Mucosa of rectum (tissue), 2 donors: Measurements from ENCODE around the gene TTC7B.
A peak's percentile ranks its signal among the peaks of the same experiment; 100 is the strongest.
"Not testable (repeated sequence)": the region's sequence is repeated elsewhere in the genome, so short reads cannot be mapped to it uniquely, and the experiment has no call there.

ENCODE experiments used
- H3K27ac ChIP-seq, 2 donors: one replicate each; pipeline ENCODE4 v1.7.0; 2013; ENCODE audit warnings: inconsistent platforms in 2 of 2, low read depth in 2 of 2, low read length in 2 of 2
- H3K27me3 ChIP-seq, 2 donors: one replicate each; pipeline ENCODE4 v1.7.0; 2013; ENCODE audit warnings: low read length in 2 of 2; ENCODE audit not compliant: control insufficient read depth in 2 of 2, insufficient read depth in 2 of 2
- H3K36me3 ChIP-seq, 2 donors: one replicate each; pipeline ENCODE4 v1.7.0; 2013; ENCODE audit warnings: low read length in 2 of 2; ENCODE audit not compliant: control insufficient read depth in 2 of 2, insufficient read depth in 2 of 2
- H3K4me1 ChIP-seq, 2 donors: one replicate each; pipeline ENCODE4 v1.7.0; 2013; ENCODE audit warnings: low read length in 2 of 2, mild to moderate bottlenecking in 1 of 2; ENCODE audit not compliant: control insufficient read depth in 2 of 2, insufficient read depth in 2 of 2
- H3K4me3 ChIP-seq, 2 donors: one replicate each; pipeline ENCODE4 v1.7.0; 2013; ENCODE audit warnings: low read length in 2 of 2
- H3K9ac ChIP-seq, 2 donors: one replicate each; pipeline ENCODE4 v1.7.0; 2013; ENCODE audit warnings: low read length in 2 of 2, low read depth in 1 of 2, mild to moderate bottlenecking in 1 of 2
- H3K9me3 ChIP-seq, 2 donors: one replicate each; pipeline ENCODE4 v1.7.0; 2013; ENCODE audit warnings: low read length in 2 of 2; ENCODE audit not compliant: control insufficient read depth in 2 of 2
- donor health status: healthy.
- donor health status: Normal muscosa, but diverticular disease.

TTC7B gene

DNA sequence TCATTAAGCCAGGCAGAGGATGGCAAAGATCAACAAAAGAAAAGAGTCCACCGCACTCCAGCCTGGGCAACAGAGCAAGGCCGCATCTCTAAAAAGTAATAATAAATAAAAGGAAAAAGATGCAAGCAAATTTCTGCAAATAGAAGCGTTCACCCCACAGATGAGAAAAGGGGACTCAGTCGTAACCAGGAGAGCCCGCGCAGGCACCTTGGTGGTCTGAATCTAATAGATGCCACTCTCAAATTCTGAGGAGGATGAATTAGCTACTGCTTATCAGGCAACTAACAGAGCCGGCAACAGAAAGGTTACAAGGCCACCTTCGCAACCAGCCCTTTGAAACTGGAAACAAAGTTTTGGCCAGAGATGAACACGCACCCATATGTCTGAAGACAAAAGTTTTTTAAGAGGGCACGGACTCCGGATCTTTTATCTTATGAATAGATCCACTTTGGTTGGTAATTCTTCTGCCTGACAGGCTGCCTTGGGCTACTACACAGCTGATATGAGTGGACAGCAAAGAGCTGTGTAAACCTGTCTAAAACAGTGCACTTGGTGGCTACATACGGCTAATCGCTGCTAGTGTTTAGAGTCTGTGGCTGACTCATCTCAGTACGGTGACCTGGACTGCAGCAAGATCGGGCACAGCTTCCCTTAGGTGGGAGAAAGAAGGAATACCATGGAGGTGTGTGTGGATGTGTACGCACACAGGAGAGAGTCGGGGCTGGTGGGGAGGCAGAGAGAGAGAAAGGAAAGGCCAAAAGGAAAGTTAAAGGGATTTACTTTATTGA, 32.9 kb upstream of the TTC7B start:
- H3K4me1 ChIP-seq = no peaks in the 10 kb centered on the region
- H3K9me3 ChIP-seq = no peaks in the 10 kb centered on the region
- no peaks in the 10 kb centered on the region for H3K36me3 ChIP-seq
- no peak overlapping the region for H3K4me3 ChIP-seq
- H3K27ac ChIP-seq = no peak overlapping the region
- H3K9ac ChIP-seq = no peak overlapping the region
- no peaks in the 10 kb centered on the region for H3K27me3 ChIP-seq

GRCh38 chr14:90846511-90846910, 30.3 kb upstream of the TTC7B start:
- H3K36me3 ChIP-seq = no peaks in the 10 kb centered on the region
- H3K4me1 ChIP-seq = no peaks in the 10 kb centered on the region
- H3K27me3 ChIP-seq = no peaks in the 10 kb centered on the region
- H3K4me3 ChIP-seq = no peak overlapping the region
- no peak overlapping the region for H3K27ac ChIP-seq
- no peak overlapping the region for H3K9ac ChIP-seq
- H3K9me3 ChIP-seq = no peaks in the 10 kb centered on the region

GRCh38 chr14:90844321-90844720, 28.1 kb upstream of the TTC7B start:
- Histone ChIP-seq H3K36me3 (no peaks in the 10 kb centered on the region), H3K4me3 (no peak overlapping the region), H3K4me1 (no peaks in the 10 kb centered on the region), H3K9me3 (no peaks in the 10 kb centered on the region), H3K9ac (no peak overlapping the region), H3K27ac (no peak overlapping the region), H3K27me3 (no peaks in the 10 kb centered on the region)

- Histone ChIP-seq H3K4me1 (no peaks in the 10 kb centered on the region), H3K9ac (no peak overlapping the region), H3K4me3 (no peak overlapping the region), H3K36me3 (no peaks in the 10 kb centered on the region), H3K27ac (no peak overlapping the region), H3K9me3 (no peaks in the 10 kb centered on the region), H3K27me3 (no peaks in the 10 kb centered on the region)
These were observed 26.5 kb upstream of the TTC7B start for GRCh38 chr14:90842726-90843125.

GRCh38 chr14:90840667-90841066, 24.4 kb upstream of the TTC7B start:
- not testable (repeated sequence) for H3K4me1 ChIP-seq

DNA sequence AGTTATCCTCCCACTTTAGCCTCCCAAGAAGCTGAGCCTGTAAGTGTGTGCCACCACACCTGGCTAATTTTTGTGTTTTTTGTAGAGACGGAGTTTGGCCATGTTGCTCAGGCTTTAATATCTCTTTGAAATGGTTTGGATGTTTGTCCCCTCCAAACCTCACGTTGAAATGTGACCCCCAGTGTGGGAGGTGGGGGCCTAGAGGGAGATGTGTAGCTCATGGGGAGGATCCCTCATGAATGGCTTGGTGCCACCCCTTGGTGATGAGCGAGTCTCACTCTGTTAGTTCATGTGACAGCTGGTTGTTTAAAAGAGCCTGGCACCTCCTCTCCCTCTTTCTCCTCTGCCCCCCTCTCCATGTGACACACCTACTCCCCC, 23.6 kb upstream of the TTC7B start:
- H3K4me3 ChIP-seq = no peak overlapping the region
- no peaks in the 10 kb centered on the region for H3K9me3 ChIP-seq
- H3K27me3 ChIP-seq = no peaks in the 10 kb centered on the region

More at GRCh38 chr14:90840667-90841066, 24.4 kb upstream of the TTC7B start:
- not testable (repeated sequence) for H3K4me3 ChIP-seq, H3K36me3 ChIP-seq, H3K27me3 ChIP-seq, H3K27ac ChIP-seq, H3K9me3 ChIP-seq, H3K9ac ChIP-seq

GRCh38 chr14:90839024-90839888, 23.0 kb upstream of the TTC7B start:
- H3K4me3 ChIP-seq = no peak overlapping the region
- H3K27me3 ChIP-seq = no peaks in the 10 kb centered on the region
- no peaks in the 10 kb centered on the region for H3K36me3 ChIP-seq
- H3K27ac ChIP-seq = peak overlapping the region; percentile 11 to 56
- no peaks in the 10 kb centered on the region for H3K9me3 ChIP-seq
- H3K9ac ChIP-seq = no peak overlapping the region
- no peaks in the 10 kb centered on the region for H3K4me1 ChIP-seq

More for the DNA sequence above, 23.6 kb upstream of the TTC7B start:
- H3K4me1 ChIP-seq = no peaks in the 10 kb centered on the region
- no peak overlapping the region for H3K9ac ChIP-seq
- H3K27ac ChIP-seq = no peak overlapping the region
- no peaks in the 10 kb centered on the region for H3K36me3 ChIP-seq

DNA sequence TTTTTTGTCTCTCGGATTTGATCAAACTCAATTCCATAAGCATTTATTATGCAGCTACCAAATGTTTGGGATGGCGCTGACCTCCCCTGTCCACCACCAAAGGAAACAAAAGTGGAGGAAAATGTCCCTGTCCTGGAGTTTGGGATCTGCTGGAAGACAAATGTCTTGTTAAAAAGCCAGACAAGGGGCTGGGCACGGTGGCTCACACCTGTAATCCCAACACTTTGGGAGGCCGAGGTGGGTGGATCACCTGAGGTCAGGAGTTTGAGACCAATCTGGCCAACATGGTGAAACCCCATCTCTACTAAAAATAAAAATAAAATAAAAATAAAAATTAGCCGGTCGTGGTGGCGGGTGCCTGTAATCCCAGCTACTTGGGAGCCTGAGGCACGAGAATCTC, 22.3 kb upstream of the TTC7B start:
- not testable (repeated sequence) for H3K9me3 ChIP-seq, H3K4me3 ChIP-seq, H3K9ac ChIP-seq, H3K4me1 ChIP-seq, H3K36me3 ChIP-seq, H3K27me3 ChIP-seq
- H3K27ac ChIP-seq = peak overlapping the region in 1 of 2 donors; percentile 11

DNA sequence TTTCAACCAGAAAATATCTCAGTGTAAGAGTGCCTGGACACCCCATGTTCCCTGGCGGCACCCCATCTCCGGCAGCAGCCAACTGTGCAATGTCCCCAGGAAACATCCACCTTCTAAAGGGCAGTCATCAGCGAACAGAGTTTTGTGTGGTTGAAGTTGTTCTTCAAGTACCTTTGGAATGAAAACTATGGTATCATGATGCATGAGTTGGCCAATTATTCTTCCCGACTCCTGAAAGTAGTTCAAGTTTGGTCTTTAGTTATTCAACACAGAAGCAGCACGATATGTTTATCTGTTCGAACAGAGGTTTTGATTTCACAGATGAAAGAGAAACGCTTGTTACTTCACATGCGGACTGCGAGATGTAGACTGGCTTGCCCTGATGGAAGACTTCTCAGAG, 21.1 kb upstream of the TTC7B start:
- no peaks in the 10 kb centered on the region for H3K36me3 ChIP-seq
- no peak overlapping the region for H3K9ac ChIP-seq
- H3K9me3 ChIP-seq = no peaks in the 10 kb centered on the region
- H3K27ac ChIP-seq = no peak overlapping the region
- H3K27me3 ChIP-seq = no peaks in the 10 kb centered on the region
- no peak overlapping the region for H3K4me3 ChIP-seq
- H3K4me1 ChIP-seq = no peaks in the 10 kb centered on the region

GRCh38 chr14:90836692-90837063, 20.4 kb upstream of the TTC7B start:
- Histone ChIP-seq H3K36me3 (no peaks in the 10 kb centered on the region), H3K4me1 (no peaks in the 10 kb centered on the region), H3K4me3 (no peak overlapping the region), H3K9ac (no peak overlapping the region), H3K9me3 (no peaks in the 10 kb centered on the region), H3K27me3 (no peaks in the 10 kb centered on the region), H3K27ac (no peak overlapping the region)
